WERI-Rb-1 (cell line): ENCODE measurements around the gene ONECUT2.

Experiments
- DNase-seq: peaks from one replicate; pipeline ENCODE4 v3.0.0-alpha.2; 2020
- H3K27ac ChIP-seq: fragments of 250-450 bp; sonication (Bioruptor Pico); 2 replicates; pipeline ENCODE4 v1.5.1; 2020; ENCODE audit warnings: mild to moderate bottlenecking, moderate library complexity
- H3K27me3 ChIP-seq: fragments of 250-450 bp; sonication (Bioruptor Pico); 2 replicates; pipeline ENCODE4 v1.5.1; 2021; ENCODE audit warnings: mild to moderate bottlenecking, low read depth, moderate library complexity; ENCODE audit not compliant: insufficient read depth, severe bottlenecking
- H3K36me3 ChIP-seq: fragments of 250-450 bp; sonication (Bioruptor Pico); 2 replicates; pipeline ENCODE4 v1.5.1; 2020; ENCODE audit warnings: mild to moderate bottlenecking, moderate library complexity
- H3K4me3 ChIP-seq: 2 replicates; pipeline ENCODE4 v1.5.1; 2011; ENCODE audit warnings: low read depth, mild to moderate bottlenecking, control low read depth, low read length
- H3K9me3 ChIP-seq: fragments of 250-450 bp; sonication (Bioruptor Pico); 2 replicates; pipeline ENCODE4 v1.5.1; 2021; ENCODE audit warnings: mild to moderate bottlenecking, moderate library complexity; ENCODE audit not compliant: severe bottlenecking
- CTCF ChIP-seq: IDR thresholded peaks from 2 replicates; pipeline ENCODE4 v1.5.1; 2011; ENCODE audit warnings: low read depth, mild to moderate bottlenecking, control low read depth, inconsistent platforms, low read length

Gene ONECUT2

GRCh38 chr18:57433482-57433881 lies 1.7 kb upstream of the ONECUT2 start:
- no peak for DNase-seq
- Histone ChIP-seq H3K36me3 (peaks cover 15% of the 10 kb centered on the region), H3K27ac (no peak overlapping the region), H3K4me3 (peak overlapping the region; percentile 78), H3K27me3 (no peaks in the 10 kb centered on the region), H3K9me3 (no peaks in the 10 kb centered on the region)
- no peak for TF ChIP-seq CTCF

GRCh38 chr18:57433934-57434535 lies 1.1 kb upstream of the ONECUT2 start:
- H3K27ac ChIP-seq = no peak overlapping the region
- H3K9me3 ChIP-seq = no peaks in the 10 kb centered on the region
- DNase-seq = peak; percentile 42
- no peaks in the 10 kb centered on the region for H3K27me3 ChIP-seq
- TF ChIP-seq CTCF = no peak
- peak overlapping the region; percentile 78 for H3K4me3 ChIP-seq
- H3K36me3 ChIP-seq = peaks cover 16% of the 10 kb centered on the region

- peaks cover 34% of the 10 kb centered on the region for H3K36me3 ChIP-seq
- H3K9me3 ChIP-seq = no peaks in the 10 kb centered on the region
- peak; percentile 33 for DNase-seq
- H3K27me3 ChIP-seq = no peaks in the 10 kb centered on the region
- no peak for TF ChIP-seq CTCF
- H3K4me3 ChIP-seq = peak overlapping the region; percentile 82
- H3K27ac ChIP-seq = no peak overlapping the region
Measured at GRCh38 chr18:57435846-57436190, 644 bp downstream of the ONECUT2 start.

GRCh38 chr18:57436191-57436964 lies 1.2 kb downstream of the ONECUT2 start:
- no peaks in the 10 kb centered on the region for H3K27me3 ChIP-seq
- no peak overlapping the region for H3K27ac ChIP-seq
- no peaks in the 10 kb centered on the region for H3K9me3 ChIP-seq
- H3K4me3 ChIP-seq = peak overlapping the region; percentile 82
- TF ChIP-seq CTCF = no peak
- no peak for DNase-seq
- peaks cover 40% of the 10 kb centered on the region for H3K36me3 ChIP-seq

GRCh38 chr18:57436965-57437333 lies 1.8 kb downstream of the ONECUT2 start:
- H3K27ac ChIP-seq = peak overlapping the region; percentile 88; the same call in 1 of the 2 replicates
- H3K27me3 ChIP-seq = no peaks in the 10 kb centered on the region
- no peak for TF ChIP-seq CTCF
- H3K9me3 ChIP-seq = no peaks in the 10 kb centered on the region
- H3K4me3 ChIP-seq = peak overlapping the region; percentile 82
- peaks cover 42% of the 10 kb centered on the region for H3K36me3 ChIP-seq
- DNase-seq = no peak
